ENCODE data around the gene SMAD6. TPM values are rescaled to one million over a fixed set of nuclear protein-coding genes. Genes with fewer than 3 reads are reported as not detected.

The SMAD6 gene
- total and polyA plus RNA-seq, 2 experiments from 2014 or later: 1.6 to 15.7 TPM

DNA sequence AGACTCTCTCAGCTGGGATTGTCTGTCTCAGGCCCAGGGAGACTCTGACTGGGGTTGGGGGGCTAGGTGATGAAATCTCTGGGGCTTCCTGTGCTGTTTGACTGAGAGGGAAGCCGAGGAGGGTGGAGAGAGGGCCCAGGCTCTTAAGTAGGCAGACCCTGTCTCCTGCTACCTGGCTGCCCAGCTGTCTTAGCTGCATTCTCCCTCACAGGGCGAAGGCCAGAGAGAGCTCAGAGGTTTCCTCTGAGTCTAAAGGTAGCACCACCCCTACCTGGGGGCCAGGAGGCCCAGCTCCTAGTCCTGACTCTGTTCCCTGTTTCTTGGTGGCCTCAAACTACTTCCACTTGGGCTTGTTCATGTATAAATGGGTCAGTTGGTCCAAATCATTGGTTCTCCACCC lies 24.4 kb downstream of the SMAD6 start:
- no peaks in the 10 kb centered on the region for H4K20me1 ChIP-seq (replicated peaks; ENCODE audit: insufficient read depth)

More for the DNA sequence above, 24.4 kb downstream of the SMAD6 start:
- H3F3A ChIP-seq (replicated peaks; ENCODE audit: low read depth): 0 out of 2 replicates have a peak, but pooled peaks cover 3% of the 10 kb centered on the region
- H3K4me3 ChIP-seq: no peak overlapping the region
- H3K36me3 ChIP-seq (ENCODE audit: insufficient read depth): no peaks in the 10 kb centered on the region
- no peak overlapping the region for H3K27ac Mint-ChIP-seq
- no peak for TF ChIP-seq EZH2 (IDR thresholded peaks at IDR 0.05; ENCODE audit: low read depth, unreplicated experiment)
- TF ChIP-seq, protein P1, sequence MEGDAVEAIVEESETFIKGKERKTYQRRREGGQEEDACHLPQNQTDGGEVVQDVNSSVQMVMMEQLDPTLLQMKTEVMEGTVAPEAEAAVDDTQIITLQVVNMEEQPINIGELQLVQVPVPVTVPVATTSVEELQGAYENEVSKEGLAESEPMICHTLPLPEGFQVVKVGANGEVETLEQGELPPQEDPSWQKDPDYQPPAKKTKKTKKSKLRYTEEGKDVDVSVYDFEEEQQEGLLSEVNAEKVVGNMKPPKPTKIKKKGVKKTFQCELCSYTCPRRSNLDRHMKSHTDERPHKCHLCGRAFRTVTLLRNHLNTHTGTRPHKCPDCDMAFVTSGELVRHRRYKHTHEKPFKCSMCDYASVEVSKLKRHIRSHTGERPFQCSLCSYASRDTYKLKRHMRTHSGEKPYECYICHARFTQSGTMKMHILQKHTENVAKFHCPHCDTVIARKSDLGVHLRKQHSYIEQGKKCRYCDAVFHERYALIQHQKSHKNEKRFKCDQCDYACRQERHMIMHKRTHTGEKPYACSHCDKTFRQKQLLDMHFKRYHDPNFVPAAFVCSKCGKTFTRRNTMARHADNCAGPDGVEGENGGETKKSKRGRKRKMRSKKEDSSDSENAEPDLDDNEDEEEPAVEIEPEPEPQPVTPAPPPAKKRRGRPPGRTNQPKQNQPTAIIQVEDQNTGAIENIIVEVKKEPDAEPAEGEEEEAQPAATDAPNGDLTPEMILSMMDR (conservative IDR thresholded peaks at IDR 0.05; ENCODE audit: low read depth in 2 of 2): no peak
- no peak for TF ChIP-seq ZNF331 (CRISPR knock-in tag; IDR thresholded peaks at IDR 0.05; ENCODE audit: low read depth)
- no peak for TF ChIP-seq JUNB (IDR thresholded peaks at IDR 0.05; ENCODE audit: unreplicated experiment)
- TF ChIP-seq STAT1 (IDR thresholded peaks at IDR 0.05; ENCODE audit: unreplicated experiment): no peak
- TF ChIP-seq ZNF114 (CRISPR knock-in tag; IDR thresholded peaks at IDR 0.05): no peak
- TF ChIP-seq EZH2phosphoT487 (IDR thresholded peaks at IDR 0.05; ENCODE audit: unreplicated experiment): no peak
- TF ChIP-seq ETS1 (IDR thresholded peaks at IDR 0.05): no peak
- no peak for TF ChIP-seq NANOG (IDR thresholded peaks at IDR 0.05; ENCODE audit: borderline replicate concordance)
- TF ChIP-seq, protein P2, sequence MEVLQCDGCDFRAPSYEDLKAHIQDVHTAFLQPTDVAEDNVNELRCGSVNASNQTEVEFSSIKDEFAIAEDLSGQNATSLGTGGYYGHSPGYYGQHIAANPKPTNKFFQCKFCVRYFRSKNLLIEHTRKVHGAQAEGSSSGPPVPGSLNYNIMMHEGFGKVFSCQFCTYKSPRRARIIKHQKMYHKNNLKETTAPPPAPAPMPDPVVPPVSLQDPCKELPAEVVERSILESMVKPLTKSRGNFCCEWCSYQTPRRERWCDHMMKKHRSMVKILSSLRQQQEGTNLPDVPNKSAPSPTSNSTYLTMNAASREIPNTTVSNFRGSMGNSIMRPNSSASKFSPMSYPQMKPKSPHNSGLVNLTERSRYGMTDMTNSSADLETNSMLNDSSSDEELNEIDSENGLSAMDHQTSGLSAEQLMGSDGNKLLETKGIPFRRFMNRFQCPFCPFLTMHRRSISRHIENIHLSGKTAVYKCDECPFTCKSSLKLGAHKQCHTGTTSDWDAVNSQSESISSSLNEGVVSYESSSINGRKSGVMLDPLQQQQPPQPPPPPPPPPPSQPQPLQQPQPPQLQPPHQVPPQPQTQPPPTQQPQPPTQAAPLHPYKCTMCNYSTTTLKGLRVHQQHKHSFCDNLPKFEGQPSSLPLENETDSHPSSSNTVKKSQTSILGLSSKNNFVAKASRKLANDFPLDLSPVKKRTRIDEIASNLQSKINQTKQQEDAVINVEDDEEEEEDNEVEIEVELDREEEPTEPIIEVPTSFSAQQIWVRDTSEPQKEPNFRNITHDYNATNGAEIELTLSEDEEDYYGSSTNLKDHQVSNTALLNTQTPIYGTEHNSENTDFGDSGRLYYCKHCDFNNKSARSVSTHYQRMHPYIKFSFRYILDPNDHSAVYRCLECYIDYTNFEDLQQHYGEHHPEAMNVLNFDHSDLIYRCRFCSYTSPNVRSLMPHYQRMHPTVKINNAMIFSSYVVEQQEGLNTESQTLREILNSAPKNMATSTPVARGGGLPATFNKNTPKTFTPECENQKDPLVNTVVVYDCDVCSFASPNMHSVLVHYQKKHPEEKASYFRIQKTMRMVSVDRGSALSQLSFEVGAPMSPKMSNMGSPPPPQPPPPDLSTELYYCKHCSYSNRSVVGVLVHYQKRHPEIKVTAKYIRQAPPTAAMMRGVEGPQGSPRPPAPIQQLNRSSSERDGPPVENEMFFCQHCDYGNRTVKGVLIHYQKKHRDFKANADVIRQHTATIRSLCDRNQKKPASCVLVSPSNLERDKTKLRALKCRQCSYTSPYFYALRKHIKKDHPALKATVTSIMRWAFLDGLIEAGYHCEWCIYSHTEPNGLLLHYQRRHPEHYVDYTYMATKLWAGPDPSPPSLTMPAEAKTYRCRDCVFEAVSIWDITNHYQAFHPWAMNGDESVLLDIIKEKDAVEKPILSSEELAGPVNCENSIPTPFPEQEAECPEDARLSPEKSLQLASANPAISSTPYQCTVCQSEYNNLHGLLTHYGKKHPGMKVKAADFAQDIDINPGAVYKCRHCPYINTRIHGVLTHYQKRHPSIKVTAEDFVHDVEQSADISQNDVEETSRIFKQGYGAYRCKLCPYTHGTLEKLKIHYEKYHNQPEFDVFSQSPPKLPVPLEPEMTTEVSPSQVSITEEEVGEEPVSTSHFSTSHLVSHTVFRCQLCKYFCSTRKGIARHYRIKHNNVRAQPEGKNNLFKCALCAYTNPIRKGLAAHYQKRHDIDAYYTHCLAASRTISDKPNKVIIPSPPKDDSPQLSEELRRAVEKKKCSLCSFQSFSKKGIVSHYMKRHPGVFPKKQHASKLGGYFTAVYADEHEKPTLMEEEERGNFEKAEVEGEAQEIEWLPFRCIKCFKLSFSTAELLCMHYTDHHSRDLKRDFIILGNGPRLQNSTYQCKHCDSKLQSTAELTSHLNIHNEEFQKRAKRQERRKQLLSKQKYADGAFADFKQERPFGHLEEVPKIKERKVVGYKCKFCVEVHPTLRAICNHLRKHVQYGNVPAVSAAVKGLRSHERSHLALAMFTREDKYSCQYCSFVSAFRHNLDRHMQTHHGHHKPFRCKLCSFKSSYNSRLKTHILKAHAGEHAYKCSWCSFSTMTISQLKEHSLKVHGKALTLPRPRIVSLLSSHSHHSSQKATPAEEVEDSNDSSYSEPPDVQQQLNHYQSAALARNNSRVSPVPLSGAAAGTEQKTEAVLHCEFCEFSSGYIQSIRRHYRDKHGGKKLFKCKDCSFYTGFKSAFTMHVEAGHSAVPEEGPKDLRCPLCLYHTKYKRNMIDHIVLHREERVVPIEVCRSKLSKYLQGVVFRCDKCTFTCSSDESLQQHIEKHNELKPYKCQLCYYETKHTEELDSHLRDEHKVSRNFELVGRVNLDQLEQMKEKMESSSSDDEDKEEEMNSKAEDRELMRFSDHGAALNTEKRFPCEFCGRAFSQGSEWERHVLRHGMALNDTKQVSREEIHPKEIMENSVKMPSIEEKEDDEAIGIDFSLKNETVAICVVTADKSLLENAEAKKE (CRISPR knock-in tag; IDR thresholded peaks at IDR 0.05): no peak
- no peak for TF ChIP-seq POLR2AphosphoS5 (IDR thresholded peaks at IDR 0.05; ENCODE audit: low read depth)
- no peak for TF ChIP-seq CREB1 (CRISPR knock-in tag; IDR thresholded peaks at IDR 0.05; ENCODE audit: low read depth)
- TF ChIP-seq, protein P3, sequence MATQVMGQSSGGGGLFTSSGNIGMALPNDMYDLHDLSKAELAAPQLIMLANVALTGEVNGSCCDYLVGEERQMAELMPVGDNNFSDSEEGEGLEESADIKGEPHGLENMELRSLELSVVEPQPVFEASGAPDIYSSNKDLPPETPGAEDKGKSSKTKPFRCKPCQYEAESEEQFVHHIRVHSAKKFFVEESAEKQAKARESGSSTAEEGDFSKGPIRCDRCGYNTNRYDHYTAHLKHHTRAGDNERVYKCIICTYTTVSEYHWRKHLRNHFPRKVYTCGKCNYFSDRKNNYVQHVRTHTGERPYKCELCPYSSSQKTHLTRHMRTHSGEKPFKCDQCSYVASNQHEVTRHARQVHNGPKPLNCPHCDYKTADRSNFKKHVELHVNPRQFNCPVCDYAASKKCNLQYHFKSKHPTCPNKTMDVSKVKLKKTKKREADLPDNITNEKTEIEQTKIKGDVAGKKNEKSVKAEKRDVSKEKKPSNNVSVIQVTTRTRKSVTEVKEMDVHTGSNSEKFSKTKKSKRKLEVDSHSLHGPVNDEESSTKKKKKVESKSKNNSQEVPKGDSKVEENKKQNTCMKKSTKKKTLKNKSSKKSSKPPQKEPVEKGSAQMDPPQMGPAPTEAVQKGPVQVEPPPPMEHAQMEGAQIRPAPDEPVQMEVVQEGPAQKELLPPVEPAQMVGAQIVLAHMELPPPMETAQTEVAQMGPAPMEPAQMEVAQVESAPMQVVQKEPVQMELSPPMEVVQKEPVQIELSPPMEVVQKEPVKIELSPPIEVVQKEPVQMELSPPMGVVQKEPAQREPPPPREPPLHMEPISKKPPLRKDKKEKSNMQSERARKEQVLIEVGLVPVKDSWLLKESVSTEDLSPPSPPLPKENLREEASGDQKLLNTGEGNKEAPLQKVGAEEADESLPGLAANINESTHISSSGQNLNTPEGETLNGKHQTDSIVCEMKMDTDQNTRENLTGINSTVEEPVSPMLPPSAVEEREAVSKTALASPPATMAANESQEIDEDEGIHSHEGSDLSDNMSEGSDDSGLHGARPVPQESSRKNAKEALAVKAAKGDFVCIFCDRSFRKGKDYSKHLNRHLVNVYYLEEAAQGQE (IDR thresholded peaks at IDR 0.05; ENCODE audit: unreplicated experiment): no peak
- 0 out of 2 replicates have a peak, but pooled peaks cover under 1% of the 10 kb centered on the region for H3K79me2 ChIP-seq (replicated peaks; ENCODE audit: insufficient read depth)
- H3K4me1 ChIP-seq (ENCODE audit: insufficient read depth): peaks cover 8% of the 10 kb centered on the region
- no peaks in the 10 kb centered on the region for H3K9me2 ChIP-seq (ENCODE audit: insufficient read depth)
- H3K4me2 ChIP-seq: no peak overlapping the region
- H3K36me3 Mint-ChIP-seq (ENCODE audit: low read depth): no peaks in the 10 kb centered on the region
- no peak for DNase-seq (ENCODE audit: low spot score)
- ATAC-seq: no peak
- H3K27me3 ChIP-seq (ENCODE audit: insufficient read depth): no peaks in the 10 kb centered on the region
- H3K4me3 Mint-ChIP-seq: no peak overlapping the region
- peaks cover 7% of the 10 kb centered on the region for H3K27me3 Mint-ChIP-seq (ENCODE audit: insufficient read depth, low read depth, poor library complexity)
- no peak overlapping the region for H3K27ac ChIP-seq (ENCODE audit: low read depth)
- H3K4me1 Mint-ChIP-seq: peaks cover 16% of the 10 kb centered on the region; the same call in 2 of the 3 replicates
- no peaks in the 10 kb centered on the region for H3K9me3 Mint-ChIP-seq
- H2AFZ ChIP-seq: no peak overlapping the region
